NAMALWA (cell line): ENCODE measurements around the gene HPS1.

ENCODE experiments used
- DNase-seq: peaks from one replicate; pipeline ENCODE4 v3.0.0-alpha.2; 2015; ENCODE audit warnings: low spot score

The HPS1 gene

DNA sequence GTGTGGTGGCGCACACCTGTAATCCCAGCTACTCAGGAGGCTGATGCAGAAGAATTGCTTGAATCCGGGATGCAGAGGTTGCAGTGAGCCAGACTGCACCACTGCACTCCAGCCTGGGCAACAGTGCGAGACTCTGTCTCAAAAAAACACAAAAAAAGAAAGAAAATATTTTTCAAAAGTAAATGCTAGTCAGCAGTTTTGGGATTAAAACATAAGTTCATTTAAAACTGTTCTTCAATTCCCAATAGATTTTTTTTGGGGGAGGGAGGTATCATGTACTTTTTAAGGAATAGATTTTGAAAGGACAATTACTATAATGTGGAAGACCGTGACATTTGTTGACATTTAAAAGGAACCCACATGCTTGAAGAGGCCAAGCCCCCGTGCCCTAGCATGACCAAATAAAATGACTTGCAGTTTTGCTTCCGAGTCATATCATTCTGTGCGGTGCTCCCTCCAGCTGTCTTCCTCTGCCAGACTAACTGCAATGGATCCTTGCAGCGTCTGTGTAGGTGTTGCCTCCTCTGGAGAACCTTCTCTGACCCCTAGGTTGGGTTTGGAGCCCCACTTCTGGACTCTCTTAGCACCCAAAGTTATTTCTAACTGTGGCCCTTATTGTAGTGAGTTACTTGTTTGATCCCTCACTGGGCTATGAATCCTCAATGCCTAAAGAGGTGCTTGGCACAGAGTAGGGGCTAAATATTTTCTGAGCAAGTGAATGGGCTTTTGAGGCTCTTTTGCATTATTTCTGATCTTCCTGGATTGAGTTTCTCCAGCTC is 17.4 kb upstream of the HPS1 start:
- DNase-seq = no peak

DNA sequence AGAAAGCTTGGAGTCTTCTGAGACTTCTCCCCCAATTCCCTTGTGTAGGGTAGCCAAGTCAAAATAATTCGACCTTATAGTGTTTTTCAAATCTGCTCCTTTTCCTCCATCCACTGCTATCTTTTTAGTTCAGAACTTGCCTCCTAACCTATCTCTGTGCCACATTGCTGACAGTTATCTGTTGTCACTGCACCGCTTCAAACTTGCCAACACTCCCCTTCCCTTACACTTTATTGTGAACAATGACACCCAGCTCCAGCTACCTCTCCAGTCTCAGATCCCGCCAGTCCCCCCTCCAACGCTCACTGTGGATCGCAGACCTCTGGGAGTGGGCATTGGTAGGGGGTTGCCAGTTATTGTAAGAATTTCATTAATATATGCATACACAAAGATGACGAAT is 16.3 kb upstream of the HPS1 start:
- DNase-seq = no peak

GRCh38 chr10:98461500-98461842 is 14.7 kb upstream of the HPS1 start:
- DNase-seq = no peak

GRCh38 chr10:98460837-98461499 is 14.2 kb upstream of the HPS1 start:
- no peak for DNase-seq

DNA sequence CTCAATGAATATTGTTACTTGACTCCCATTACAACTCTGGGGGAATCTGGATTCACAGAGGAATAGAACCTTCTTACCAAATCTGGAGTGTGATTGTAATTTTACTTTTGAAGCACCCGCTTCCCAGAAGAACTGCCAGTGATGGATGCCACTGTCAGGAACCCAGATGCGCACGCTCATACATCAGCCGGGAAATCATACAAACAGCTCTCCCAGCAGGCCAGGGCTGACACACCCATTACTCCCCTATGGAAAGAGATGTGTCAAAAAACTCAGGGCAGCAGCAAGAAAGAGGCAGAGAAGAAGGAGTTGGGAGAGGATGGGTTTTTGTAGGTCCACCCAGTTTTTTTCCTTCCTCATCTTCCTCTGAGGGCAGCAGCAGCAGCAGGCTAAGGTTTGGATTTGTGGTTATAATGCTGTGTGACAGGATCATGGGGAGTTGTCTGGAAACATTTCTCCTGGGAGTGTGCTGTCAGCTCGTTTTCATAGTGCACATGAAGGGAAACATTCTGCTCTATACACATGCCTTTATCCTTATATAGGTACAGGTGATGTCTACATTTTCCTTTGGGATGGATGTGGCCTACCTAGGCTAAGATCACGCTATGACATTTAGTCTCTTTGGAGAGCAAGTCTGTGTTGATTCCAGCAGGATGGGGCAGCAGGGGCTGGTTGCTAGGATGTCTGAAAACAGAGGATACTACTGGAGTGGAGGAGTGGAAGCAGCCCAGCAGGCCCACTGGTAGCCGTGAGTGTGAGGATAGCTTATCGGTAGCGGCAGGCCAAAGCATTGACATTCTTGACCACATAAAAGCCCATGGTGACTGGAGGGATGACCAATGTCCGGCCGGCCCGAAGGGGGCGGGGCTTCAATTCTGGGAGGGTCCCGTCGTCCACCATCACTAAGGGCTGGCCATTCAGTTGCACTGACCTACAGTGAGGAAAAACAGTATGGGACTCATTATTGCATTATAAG is 12.4 kb upstream of the HPS1 start:
- DNase-seq = no peak

DNA sequence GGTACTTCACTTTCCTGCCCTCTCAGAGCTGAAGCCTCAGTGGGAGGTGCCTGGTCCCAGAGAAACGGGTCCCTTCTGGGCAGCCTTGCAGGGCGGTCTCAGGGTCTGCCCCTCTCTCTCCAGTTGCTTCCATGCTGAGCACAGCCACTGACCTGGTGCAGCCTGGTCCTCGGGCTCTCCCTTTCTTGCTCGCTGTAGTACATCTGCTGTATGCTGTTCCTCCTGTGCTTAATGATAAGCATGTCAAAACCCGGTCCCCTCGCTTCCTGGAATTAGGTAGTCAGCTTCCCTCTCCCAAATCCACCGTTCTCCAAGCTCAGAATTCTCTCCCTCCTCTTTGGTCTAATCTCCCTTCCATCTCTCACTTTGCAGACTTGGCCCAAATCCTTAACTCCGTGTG is 11.0 kb upstream of the HPS1 start:
- DNase-seq = no peak

DNA sequence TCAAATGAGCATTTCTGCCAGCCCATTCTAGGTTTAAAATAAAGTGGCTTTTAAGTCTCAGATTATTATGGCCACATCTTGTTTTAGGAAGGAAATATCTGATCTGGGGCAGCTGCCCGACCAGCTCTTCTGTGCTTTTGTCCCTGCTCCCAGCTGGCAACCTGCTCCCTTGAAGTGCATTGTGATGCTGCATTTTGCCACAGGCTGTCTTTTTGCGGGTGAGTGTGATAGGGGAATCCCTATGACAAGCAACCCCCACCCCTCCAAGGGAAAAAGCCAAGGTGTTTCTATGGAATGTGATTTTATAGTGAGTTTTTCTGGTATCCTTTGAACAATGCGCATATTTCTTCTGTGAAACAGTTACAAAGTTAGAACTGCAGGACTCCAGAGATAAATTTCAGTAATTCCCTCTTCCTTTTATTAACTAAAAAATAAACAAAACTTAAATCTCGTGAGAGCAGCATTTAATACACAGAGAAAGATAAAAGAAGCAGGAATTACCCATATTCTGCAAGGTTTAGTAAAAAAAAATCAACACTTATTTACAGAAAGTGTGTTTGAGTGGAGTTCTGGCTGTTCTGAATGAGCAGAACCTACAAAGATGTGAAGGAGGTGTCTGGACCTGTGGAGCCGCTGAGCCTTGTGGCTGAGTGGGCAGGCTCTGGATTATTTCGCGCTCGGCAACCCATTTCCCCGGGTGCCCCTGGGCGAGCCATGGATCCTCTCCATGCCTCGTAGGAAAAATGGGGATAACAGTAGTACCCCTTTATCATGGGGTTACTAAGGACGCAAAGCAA is 10.1 kb upstream of the HPS1 start:
- DNase-seq = no peak

DNA sequence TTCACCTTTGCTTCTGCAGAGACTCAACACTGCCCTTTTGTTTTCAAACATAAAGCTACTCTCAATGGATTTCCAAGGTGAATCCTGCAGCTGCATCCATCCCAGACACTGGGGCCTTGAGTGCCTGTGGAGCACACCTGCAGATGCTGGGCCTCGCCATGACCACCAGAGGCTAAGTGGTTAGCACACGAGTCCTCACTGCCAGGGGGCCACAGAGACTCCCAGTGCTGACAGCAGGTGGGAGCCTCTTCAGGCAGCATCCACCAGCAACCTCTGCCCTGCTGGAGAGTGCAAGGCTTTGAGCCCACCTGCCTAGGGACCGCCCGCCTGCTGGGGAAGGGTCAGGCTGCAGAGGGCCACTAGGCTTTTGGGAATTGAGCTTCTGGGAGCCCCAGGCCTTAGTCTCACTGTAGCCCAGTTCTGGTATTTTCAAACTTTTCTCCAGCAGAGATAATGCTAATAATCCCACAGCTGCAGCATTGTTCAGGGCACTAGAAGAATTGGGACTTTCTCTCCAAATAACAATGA is 9.4 kb upstream of the HPS1 start:
- DNase-seq = no peak

DNA sequence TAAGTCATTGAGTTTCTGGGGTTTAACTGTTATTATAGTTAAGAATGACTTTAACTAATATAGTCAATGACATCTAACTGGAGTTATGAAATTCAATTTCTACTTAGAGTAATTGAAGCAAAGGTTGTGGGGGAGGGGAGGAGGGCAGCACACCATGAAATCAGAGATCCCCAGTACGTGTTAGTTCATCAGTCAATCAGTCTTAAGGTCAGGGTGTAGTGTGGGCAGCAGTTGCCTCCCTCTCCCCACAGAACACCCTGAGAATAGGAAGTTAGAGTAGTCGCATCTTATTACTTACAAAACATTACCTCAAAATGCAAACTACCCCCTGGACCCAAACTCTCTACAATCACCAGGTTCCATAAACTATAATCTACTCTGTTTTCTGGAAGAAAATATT is 7.0 kb upstream of the HPS1 start:
- no peak for DNase-seq

DNA sequence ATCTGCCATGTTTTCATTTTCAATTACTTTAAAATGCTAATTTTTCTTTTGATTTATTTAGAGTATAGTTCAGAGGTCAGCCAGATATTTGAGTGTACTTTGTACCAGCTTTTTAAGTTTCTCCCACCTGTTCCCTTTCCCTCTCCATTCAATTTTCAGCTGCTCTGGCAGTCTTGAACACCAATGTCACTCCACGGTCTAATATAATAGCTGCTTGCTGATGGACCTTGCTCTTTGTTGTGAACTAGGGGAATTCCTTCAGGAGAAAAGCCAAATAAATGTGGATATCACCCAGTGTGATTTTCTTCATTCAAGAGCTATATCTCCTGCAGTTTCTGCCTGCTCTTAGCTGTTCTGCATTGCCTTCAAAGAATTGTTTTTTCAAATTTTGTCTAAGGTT is 3.9 kb upstream of the HPS1 start:
- no peak for DNase-seq

DNA sequence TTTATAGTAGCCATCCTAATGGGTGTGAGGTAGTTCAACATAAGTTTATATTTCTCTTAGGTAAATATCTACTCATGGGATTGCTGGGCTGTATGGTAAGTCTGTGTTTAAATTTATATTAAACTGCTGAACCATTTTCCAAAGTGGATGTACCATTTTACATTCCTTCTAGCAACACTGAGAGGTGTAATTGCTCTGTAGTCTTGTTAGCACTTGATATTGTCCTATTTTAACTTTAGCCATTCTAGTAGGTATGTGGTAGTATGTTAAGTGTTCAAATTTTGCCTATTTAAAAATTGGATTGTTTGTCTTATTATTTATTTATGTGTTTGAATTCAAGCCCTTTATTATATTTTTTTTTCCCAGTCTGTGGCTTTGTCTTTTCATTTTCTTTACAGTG is 2.6 kb upstream of the HPS1 start:
- DNase-seq = no peak

DNA sequence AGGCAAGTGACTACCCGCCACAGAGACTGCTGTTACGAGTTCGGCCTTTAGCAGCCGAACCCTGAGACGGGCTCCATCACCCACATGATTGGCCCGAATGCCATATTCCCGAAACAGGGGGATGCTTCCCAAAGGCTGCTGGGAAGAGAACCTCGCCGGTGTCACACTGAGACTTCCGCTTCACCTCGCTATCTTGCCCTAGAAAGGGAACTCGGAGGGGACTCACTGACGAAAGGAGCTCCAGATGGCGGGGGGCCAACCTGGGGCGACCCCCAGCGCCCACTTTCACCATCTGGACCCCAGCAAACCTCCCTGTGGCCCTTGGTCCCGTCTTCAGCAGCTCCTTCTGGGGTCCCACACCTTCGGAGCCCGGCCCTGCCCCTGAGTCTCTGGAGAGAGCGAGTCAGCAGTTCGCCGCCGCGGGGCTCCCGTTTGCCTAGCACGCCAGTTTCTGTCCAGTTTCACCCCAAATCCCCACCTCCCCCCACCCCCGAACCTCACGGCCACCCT is 529 bp downstream of the HPS1 start:
- DNase-seq = peak; percentile 50

DNA sequence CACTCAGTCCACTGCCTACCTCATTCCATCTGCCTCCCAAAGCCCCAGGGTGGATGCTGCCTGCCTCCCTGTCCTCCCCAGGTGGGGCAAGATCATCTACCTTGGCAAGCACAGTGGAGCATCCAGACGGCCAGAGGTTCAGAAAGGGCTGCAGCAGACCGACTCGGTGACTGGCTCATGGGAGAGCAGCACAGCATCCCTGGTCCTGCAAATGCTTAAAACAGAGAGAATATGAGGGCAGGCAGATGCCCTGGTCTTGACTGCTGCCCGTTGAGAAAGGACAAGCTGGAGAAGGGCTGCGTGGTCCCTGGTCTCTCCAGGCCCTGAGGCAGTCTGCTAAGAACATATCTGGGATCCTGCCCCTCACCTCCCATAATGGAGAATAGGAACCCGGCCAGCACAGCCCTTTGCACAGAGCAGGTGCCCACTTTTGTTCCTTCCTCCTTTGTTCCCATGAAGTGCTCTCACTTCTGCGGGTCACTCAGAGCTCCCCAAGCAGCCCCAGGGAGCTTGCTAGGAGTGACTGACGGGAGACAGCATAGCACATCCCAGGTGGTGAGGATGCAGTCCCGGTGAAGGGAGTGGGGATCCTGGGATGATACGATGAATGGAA is 1.4 kb downstream of the HPS1 start:
- DNase-seq = no peak

GRCh38 chr10:98444314-98445006 is 2.3 kb downstream of the HPS1 start:
- DNase-seq = peak; percentile 27

DNA sequence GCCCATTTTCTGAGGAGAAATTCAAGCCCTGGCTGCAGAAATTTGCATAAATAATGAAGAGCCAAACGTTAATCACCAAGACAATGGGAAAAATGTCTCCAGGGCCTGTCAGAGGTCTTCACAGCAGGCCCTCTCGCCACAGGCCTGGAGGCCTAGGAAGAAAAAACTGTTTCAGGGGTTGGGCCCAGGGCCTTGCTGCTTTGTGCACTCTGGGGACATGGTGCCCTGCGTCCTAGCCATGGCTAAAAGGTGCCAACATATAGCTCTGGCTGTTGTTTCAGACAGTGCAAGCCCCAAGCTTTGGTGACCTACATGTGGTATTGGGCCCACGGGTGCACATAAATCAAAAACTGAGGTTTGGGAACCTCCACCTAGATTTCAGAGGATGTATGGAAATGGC is 8.0 kb downstream of the HPS1 start:
- DNase-seq = no peak

GRCh38 chr10:98436704-98437103 is 10.0 kb downstream of the HPS1 start:
- DNase-seq = no peak

DNA sequence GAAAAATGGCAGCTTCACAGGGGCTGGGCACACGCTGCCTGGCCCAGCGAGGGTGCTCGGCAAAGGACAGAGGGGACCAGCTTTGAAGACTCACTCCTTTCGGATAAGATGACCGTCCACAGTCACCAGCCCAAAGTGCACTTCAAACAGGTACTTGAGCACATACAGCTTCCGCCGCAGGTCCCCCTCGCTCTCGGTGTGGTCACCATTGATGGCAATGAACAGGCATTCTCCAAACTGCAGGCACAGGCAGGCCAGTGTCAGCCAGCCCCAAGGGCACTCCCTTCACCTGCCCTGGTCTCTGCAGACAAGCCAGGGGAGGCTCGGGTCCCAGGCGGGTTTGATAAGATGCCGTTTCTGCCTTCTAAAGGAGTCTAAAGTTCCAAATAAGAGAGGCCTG is 11.6 kb downstream of the HPS1 start:
- DNase-seq = no peak

DNA sequence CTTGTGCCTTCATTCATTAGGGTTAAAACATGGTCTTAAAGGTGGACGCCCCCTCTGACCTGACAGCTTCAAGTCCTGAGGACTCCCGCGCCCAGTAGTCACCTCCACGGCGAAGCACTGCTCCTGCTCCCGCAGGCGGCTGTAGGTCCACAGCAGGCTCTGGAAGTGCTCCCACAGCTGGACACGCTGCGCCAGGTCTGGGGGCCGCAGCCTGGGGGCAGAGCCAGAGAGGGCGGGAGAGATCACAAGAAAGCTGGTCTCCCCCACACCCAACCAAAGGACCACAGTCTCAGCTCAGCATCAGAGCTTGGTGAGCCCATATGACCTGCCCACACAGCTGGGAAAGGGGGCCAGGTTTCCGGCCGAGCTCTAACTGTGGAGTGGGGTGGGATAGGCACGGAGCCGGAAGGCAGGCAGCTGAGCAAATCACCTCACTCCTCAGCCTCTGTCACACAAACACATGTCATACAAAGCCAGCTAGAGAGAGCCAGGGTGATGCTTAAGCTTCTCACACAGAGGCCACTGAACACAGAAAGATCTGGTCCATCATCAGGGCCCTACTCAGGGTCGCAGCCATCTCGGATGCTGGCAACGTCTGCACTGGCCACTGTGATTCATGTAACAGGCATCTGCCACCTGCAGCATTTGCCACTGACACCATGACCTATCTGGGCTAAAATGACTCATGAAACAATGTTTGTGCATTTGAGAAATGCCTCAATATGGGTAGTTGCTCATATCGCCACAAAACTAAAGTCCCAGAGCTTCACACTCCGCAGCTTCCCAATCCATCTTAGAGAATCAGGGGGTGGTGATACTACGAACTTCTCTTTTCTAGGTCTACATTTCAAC is 12.6 kb downstream of the HPS1 start:
- DNase-seq = no peak

GRCh38 chr10:98433371-98433770 is 13.4 kb downstream of the HPS1 start:
- DNase-seq = no peak

DNA sequence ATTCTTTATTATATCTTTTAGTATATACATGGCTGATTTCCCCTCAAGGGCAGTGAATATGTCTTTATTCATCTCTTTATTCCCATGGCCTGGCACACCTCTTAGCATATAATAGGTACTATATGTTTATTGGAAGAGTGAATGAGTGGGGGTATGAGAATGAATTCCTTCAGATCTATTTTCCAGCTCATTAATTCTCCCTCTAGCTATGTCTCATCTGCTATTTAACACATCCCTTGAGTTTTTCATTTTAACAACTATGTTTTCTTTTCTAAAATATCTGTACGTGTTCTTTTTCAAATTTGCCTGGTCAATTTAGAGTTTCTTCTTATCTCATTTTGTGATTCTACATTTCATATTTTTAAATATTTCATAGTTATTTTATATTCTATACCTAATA is 14.4 kb downstream of the HPS1 start:
- DNase-seq = no peak
